Astrocyte of the spinal cord (primary cell): ENCODE measurements around the gene RNF220.

Experiments used
- DNase-seq: peaks from one replicate; pipeline ENCODE4 v3.0.0; 2011; ENCODE audit warnings: low read depth, low spot score
- H3K4me3 ChIP-seq: 2 replicates; pipeline ENCODE4 v1.5.1; 2011; ENCODE audit warnings: low read depth, mild to moderate bottlenecking, low read length, moderate library complexity
- CTCF ChIP-seq: IDR thresholded peaks from 2 replicates; pipeline ENCODE4 v1.5.1; 2012; ENCODE audit warnings: low read depth, mild to moderate bottlenecking, low read length, inconsistent platforms
- in situ Hi-C: cut with HindIII; loops from 2 replicates; pipeline ENCODE4 v1.10.0; 2017; ENCODE audit warnings: low sequenced_read_pairs

Gene RNF220

GRCh38 chr1:44642925-44643324 is 237.9 kb downstream of the RNF220 start:
- in situ Hi-C loops = no loop called here
- no peak overlapping the region for H3K4me3 ChIP-seq
- TF ChIP-seq CTCF = no peak
- no peak for DNase-seq

- in situ Hi-C loops = no loop called here
Measured at GRCh38 chr1:44643721-44644334, 238.8 kb downstream of the RNF220 start.

GRCh38 chr1:44644806-44645205 is 239.8 kb downstream of the RNF220 start:
- no peak for TF ChIP-seq CTCF
- DNase-seq = no peak
- in situ Hi-C loops = no loop called here
- H3K4me3 ChIP-seq = no peak overlapping the region

More at GRCh38 chr1:44643721-44644334, 238.8 kb downstream of the RNF220 start:
- TF ChIP-seq CTCF = no peak
- H3K4me3 ChIP-seq = no peak overlapping the region
- DNase-seq = peak; percentile 24

GRCh38 chr1:44645476-44646244 is 240.6 kb downstream of the RNF220 start:
- no peak overlapping the region for H3K4me3 ChIP-seq
- in situ Hi-C loops = no loop called here
- DNase-seq = peak; percentile 64
- TF ChIP-seq CTCF = no peak

- in situ Hi-C loops = no loop called here
- no peak for TF ChIP-seq CTCF
- DNase-seq = peak; percentile 32
- no peak overlapping the region for H3K4me3 ChIP-seq
Measured at GRCh38 chr1:44646261-44647110, 241.4 kb downstream of the RNF220 start.

- in situ Hi-C loops = no loop called here
- TF ChIP-seq CTCF = no peak
- no peak for DNase-seq
- H3K4me3 ChIP-seq = no peak overlapping the region
Measured at GRCh38 chr1:44647896-44648295, 242.8 kb downstream of the RNF220 start.
